T-helper 9 cell (primary cell): ENCODE data around the gene GPRC5D.

Experiments used
- DNase-seq: peaks from one replicate; pipeline ENCODE4 v3.0.0-alpha.2; 2020

GPRC5D gene

DNA sequence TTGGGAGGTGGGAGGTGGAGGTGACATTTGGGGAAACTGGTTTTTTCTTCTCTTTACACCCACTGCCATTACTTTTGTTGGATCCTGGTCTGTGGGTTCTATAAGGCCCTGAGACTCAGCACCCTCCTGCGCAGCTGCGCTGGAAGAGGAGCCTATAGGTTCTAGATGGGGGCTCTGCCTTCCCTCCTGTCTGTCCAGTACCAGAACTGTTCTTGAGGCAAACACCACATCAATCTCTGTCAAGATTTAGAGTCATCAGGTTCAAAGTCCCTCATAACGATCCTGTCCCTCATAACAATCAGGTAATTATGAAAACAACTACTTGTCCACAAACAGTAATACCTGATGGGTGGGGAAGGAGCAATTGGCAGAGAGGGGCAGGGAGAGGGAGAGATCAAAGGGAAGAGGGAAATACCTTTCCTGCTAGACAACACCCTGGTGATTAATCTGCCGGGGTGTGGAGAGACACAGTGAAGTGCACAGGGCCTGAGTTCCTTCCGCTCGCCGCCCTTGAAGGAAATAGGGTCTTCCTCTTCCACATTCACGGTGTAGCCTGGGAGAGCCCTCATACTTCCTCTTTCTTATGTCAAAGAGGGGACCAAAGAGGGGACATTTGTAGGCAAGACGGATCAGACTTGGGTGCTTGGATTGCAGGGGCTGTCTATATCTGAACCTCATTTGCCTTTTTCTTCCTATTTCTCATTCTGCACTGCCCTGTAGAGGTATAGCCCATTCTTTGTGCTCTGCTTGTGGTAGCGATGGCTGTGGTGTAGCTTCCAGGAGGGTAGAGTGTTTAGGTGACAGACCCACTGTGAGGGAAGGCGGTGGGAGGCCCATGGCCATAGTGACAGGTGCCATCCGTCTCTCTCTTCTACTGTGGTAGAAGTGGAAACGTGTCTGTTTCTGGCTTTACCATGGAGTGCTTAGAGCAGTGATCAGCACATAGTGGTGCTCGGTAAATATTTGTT is 48.0 kb downstream of the GPRC5D start:
- DNase-seq = no peak

DNA sequence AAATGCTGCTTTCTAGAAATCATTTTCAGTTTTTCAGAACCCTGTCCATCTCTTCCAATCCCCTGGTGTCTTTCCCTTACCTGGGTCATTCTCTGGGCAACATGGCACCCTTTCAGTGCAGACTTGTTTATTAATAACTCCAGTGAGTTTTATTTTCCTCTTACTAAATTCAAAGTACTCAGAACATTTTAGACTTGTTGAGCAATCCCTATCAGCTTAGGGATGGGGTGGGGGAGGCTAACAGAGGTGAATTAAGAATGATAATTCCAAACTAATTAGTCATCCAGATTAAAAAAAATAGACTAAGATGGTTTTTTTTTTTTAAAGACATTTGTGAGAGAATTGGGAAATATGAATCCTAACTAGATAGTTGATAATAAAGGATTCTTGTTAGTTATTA is 49.9 kb downstream of the GPRC5D start:
- DNase-seq = no peak

DNA sequence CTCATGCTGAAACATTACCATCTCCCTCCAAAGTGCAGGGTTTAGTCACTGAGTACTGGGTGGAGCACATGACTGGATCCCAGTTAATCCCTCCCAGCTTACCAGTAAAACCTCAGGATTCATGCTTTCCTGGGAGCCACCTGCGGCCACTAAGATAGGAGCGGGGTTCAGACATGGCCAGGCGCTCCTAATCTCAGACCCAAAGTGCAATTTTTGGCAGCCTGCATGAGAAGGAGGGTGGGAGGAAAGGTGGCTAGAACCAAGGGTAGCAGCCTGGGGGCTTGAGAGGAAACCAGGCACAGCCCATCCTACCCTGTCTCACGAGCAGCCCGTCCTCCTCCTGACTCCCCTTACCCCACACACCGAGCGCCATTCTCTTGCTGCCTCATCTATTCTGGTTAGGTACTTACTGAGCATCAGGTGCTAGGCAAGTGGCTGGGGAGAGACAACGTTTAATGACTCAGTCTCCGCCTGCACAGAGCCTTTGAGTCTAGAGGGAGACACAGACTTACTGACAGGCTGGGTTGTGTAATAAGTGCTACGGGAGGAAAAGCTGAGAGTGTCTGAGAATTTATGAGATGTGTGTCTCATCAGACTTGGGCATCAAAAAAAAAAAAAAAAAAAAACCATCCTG is 50.7 kb downstream of the GPRC5D start:
- DNase-seq = no peak

DNA sequence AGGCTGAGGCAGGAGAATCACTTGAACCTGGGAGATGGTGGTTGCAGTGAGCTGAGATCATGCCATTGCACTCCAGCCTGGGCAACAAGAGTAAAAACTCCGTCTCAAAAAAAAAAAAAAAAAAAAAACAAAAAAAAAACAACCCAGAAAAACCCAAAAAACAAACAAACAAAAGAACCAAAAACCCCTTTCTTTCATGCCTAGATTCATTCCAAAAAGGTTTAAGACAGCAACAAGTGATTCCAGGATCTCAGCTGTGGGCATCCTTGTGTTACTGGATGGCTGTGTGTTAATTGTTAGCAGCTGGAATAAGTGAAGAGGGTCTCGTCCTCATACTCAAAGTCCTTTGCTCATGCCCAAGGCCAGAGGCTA is 51.2 kb downstream of the GPRC5D start:
- no peak for DNase-seq

DNA sequence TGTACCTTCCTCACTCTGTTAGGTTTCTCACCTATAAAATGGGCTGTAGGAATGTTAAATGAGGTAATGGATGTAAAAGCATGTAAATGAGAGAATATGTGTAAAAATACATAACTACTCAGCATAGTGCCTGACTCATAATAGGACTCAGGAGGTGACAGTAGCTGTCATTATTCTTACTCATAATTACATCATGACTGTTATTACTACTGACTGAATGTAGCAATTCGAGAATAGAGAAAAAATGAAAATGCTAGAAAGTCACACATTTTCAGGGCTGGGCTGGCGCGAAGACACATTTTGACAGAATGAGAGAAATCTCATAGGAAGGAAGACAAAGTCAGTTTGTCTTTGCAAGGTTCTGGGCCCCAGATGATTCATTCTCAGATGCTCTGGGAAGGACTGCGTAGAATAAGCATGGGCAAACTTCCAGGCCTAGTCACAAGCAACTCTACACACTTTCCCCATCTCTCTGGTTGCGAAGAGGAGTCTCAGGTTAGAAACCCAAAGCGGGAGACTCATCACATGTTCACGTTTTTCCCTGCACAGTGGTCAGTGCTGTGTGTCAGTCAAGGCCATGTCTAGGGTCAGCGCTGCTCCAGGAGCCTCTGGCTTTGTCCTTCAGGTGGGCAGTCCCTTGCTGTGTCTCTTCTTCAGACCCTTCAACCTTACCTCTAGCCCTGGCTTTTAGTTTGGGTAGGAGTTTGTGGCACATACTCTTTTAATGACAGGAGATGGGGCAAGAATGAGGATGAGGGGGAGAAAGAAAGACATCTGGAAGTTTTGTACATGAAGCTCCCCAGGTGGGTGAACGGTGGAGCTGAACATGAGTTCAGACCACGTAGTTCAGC is 52.2 kb downstream of the GPRC5D start:
- DNase-seq = no peak

DNA sequence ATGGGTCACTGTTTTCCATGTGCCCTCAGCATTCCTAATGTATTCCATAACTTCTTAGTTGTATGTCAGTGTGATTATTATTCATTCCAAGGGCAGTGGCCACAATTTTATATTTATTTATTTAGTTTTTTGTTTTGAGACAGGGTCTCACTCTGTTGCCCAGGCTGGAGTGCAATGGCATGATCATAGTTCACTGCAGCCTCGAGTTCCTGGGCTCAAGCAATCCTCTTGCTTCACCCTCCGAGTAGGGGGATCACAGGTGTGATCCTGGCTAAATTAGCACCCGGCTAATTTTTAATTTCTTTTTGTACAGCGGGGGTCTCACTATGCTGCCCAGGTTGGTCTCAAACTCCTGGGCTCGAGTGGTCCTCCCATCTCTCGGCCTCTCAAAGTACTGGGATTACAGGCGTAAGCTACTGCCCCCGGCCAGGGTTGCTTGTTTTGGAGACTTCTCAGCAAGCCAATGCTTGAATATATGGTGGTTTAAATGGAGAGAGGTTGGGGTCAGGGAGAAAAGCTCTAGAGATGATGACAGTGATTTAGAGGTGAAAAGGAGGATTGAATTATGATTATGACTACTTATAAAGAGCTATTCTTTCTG is 53.0 kb downstream of the GPRC5D start:
- no peak for DNase-seq

DNA sequence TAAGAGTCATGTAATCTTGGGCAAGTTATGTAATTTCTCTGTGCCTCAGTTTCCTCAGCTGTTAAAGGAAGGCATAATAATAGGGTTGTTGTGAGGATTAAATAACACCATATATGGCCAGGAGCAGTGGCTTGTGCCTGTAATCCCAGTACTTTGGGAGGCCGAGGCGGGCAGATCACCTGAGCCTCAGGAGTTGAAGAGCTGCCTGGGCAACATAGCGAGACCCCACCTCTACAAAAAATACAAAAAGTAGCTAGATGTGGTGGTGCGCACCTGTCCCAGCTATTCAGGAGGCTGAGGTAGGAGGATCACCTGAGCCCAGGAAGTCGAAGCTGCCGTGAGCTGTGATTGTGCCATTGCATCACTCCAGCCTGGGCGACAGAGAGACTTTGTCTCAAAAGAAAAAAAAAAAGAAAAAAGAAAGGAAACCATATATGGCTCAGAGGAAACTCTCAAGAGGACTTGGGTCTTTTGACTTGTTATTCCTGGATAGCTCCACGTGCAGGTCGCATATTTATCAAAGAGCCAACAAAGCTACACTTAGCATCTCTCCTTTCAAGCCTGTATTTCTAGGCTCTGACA is 53.7 kb downstream of the GPRC5D start:
- no peak for DNase-seq

DNA sequence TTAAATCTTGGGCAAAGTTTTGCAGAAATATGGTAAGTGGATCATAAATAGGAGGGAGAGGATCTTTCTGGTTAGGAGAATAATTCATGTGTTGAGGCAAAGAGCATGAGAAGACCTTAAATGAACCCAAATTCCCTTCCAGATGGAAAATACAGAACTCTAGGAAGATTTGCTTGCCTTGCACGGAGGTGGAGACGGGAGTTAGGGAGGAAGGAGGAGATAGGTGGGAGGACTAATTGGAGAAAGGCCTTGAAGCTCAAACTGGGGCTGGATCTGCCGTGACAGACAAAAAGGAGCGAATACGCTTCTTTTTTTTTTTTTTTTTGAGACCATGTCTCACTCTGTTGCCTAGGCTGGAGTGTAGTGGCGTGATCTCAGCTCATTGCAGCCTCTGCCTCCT is 54.7 kb downstream of the GPRC5D start:
- no peak for DNase-seq

DNA sequence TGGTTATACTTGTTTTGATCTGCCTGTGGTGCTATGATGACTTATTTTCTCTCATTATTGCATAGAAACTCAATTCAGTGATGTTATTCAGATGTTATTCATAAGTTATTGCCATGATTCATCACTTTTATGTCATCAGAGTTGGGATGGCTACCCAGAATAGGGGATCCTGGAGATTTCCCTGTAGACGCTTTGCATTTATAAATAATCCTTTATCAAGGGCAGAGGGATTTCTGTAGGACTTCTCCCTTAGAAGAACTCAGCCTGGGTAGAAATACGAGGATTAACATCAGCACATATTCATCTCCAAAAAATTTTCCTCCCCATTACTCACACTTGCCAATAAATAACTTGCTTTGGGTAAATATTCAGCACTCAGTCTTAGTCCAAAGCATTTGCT is 55.7 kb downstream of the GPRC5D start:
- DNase-seq = no peak

DNA sequence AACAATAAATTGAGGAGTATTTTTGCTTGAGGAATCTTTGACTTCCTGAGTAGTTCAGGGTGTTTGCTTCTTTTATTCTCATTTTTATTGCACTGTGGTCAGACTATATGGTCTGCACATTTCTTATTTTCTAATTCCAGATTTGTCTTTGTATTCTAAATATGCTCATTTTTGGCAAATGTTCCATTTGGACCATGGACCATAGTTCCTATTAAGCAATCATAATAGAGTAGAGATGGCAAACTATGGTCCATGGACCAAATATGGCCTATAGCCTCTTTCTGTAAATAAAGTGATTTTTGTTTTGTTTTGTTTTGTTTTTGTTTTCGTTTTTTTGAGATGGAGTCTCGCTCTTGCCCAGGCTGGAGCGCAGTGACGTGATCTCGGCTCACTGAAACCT is 58.5 kb downstream of the GPRC5D start:
- DNase-seq = no peak

DNA sequence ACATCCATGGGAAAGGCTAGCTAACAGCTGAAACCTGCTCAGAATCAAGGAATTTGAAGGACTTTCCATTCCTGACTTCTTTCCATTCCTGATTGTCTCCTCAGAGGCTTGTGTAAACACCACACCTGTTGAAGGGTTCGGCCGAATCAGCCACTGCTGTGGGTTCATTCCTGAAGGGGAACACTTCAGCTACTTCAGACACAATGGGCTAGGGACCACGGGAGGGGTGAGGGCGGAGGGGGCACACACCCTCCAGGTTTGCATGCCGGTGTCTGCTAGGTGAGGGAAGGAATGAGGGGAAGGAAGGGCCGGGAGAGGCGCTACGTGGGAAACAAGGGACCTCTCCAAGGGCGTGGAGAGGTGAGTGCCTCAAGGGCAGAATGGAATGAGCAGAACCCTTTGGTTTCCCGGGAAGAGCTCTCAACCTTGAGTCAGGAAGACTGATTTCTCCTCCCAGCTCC is 59.3 kb downstream of the GPRC5D start:
- DNase-seq = no peak

DNA sequence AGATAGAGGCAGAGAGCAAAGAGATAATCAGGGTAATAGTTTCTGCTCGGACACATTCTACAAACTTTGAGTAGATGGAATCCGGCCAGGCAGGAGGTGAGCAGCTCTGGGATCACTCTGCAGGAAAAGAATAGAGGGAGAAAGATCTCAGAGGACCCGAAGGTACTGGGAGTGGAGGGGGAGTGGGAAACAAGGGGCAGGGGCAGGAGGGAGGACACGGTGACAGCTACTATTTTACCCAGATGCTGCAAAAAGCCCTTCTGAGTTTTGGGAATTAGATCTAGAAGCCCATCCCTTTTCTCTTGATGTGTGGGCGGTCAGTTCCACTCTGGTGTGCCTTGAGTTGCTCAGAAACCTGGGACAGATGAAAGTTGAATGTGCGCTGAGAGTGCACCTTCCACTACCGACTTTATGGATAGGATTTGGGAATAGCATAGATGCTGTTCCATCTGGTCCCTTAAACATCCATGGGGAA is 60.1 kb downstream of the GPRC5D start:
- DNase-seq = no peak

DNA sequence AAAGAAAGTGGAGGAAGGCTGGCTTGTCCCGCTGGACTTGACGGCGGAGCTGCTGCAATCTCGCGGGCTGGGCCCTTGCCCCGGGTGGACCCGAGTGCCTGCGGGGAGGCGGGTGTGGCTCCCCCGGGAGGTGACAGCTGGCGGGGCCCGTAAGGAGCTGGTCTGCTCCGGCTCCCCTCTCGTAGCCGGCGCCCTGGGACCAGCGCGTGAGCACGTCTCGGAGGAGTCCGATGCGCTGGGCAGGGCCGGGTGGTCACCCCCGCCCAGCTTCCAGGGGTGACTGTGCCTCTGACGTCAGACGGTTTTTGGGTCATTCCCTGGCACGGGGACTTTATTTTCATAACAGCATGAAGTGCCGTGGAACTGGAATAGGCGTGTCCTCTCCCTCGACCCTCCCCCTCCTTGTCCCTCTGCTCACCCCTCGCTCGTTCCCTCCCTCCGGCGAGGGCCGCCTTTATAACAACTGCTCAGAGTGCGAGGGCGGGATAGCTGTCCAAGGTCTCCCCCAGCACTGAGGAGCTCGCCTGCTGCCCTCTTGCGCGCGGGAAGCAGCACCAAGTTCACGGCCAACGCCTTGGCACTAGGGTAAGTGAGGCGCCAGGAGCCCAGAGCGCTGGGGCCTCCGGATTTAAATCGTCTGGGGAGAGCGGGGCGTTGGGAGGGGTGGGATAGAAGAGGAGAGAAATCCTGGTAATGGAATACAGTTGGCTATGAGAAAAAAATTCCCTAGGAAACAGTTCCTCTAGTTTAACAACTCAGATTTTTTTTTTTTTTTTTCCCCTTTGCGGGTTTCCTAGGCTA is 60.7 kb downstream of the GPRC5D start, which contains the start of gene GPRC5A:
Gene GPRC5A (plus strand): TSS at position 483 of the 801 bp plus-strand sequence. CDS start 16,688 bp downstream, outside the sequence.
- no peak for DNase-seq
